Forelimb muscle (tissue), 1 donor: ENCODE measurements around the gene KRTAP10-1. TPM values are rescaled to one million over a fixed set of nuclear protein-coding genes. Genes with fewer than 3 reads are reported as not detected.

Source experiments
- polyA plus RNA-seq: library from polyadenylated mRNA; unstranded; fragments of 120-200 nt; gene quantifications from one replicate; pipeline ENCODE4 v1.2.1, GENCODE V29; 2013; ENCODE audit not compliant: insufficient read length

Gene KRTAP10-1
- polyA plus RNA-seq, 1 donor, result not detected

Other genes with a start within 250 kb of the KRTAP10-1 start
- 49.5 TPM for gene PFKL, start 240.1 kb downstream of the KRTAP10-1 start, polyA plus RNA-seq
- 16.5 TPM for gene CFAP410, start 200.8 kb downstream of the KRTAP10-1 start, polyA plus RNA-seq
- 1.5 TPM for gene TRPM2, start 186.6 kb downstream of the KRTAP10-1 start, polyA plus RNA-seq
- gene LRRC3, start 84.7 kb downstream of the KRTAP10-1 start, polyA plus RNA-seq, result 2.2 TPM
- gene KRTAP10-2, start 11.3 kb upstream of the KRTAP10-1 start, polyA plus RNA-seq, result not detected
- not detected for gene KRTAP10-3, start 18.6 kb upstream of the KRTAP10-1 start, polyA plus RNA-seq
- not detected for gene KRTAP10-4, start 33.5 kb upstream of the KRTAP10-1 start, polyA plus RNA-seq
- gene KRTAP10-5, start 40.4 kb upstream of the KRTAP10-1 start, polyA plus RNA-seq, result not detected
- gene KRTAP10-6, start 52.3 kb upstream of the KRTAP10-1 start, polyA plus RNA-seq, result not detected
- gene KRTAP10-7, start 60.4 kb upstream of the KRTAP10-1 start, polyA plus RNA-seq, result not detected
- gene KRTAP10-8, start 71.9 kb upstream of the KRTAP10-1 start, polyA plus RNA-seq, result not detected
- gene KRTAP10-9, start 86.9 kb upstream of the KRTAP10-1 start, polyA plus RNA-seq, result not detected
- not detected for gene KRTAP10-10, start 97.2 kb upstream of the KRTAP10-1 start, polyA plus RNA-seq
- not detected for gene KRTAP10-11, start 106.2 kb upstream of the KRTAP10-1 start, polyA plus RNA-seq
- gene KRTAP12-4, start 114.5 kb upstream of the KRTAP10-1 start, polyA plus RNA-seq, result not detected
- gene KRTAP12-3, start 117.7 kb upstream of the KRTAP10-1 start, polyA plus RNA-seq, result not detected
- not detected for gene KRTAP12-2, start 126.7 kb upstream of the KRTAP10-1 start, polyA plus RNA-seq
- gene KRTAP12-1, start 142.0 kb upstream of the KRTAP10-1 start, polyA plus RNA-seq, result not detected
- not detected for gene KRTAP10-12, start 157.0 kb upstream of the KRTAP10-1 start, polyA plus RNA-seq
- 0.13 TPM for gene TSPEAR, start 171.4 kb upstream of the KRTAP10-1 start, polyA plus RNA-seq